ENCODE data around the gene HSD17B12.

DNA sequence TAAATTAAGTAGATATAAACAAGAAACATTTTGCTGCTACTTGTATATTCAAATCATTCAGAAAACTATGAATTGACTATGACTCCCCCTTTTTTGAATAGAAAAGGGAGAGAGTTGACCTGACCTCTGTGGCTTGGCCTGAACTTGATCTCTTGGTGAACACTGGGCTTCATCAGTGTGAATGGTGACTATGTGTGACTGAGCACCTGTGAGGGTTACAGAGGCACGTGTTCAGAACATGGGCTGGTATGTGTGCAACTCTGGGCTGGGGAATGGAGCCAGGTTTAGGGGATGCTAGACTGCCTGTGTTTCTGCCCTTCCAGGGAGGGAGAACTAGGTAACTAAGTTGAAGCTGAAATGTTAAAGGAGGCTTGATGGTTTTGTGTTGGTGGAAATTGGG lies 29.2 kb downstream of the HSD17B12 start:
- no peak for TF ChIP-seq EZH2 (IDR thresholded peaks at IDR 0.05; ENCODE audit: low read depth)
- TF ChIP-seq, protein P1, sequence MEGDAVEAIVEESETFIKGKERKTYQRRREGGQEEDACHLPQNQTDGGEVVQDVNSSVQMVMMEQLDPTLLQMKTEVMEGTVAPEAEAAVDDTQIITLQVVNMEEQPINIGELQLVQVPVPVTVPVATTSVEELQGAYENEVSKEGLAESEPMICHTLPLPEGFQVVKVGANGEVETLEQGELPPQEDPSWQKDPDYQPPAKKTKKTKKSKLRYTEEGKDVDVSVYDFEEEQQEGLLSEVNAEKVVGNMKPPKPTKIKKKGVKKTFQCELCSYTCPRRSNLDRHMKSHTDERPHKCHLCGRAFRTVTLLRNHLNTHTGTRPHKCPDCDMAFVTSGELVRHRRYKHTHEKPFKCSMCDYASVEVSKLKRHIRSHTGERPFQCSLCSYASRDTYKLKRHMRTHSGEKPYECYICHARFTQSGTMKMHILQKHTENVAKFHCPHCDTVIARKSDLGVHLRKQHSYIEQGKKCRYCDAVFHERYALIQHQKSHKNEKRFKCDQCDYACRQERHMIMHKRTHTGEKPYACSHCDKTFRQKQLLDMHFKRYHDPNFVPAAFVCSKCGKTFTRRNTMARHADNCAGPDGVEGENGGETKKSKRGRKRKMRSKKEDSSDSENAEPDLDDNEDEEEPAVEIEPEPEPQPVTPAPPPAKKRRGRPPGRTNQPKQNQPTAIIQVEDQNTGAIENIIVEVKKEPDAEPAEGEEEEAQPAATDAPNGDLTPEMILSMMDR (conservative IDR thresholded peaks at IDR 0.05): no peak

All from PC-9 (cell line).